HepG2 (cell line): Measurements from ENCODE around the gene BCL2L1. TPM values are rescaled to one million over a fixed set of nuclear protein-coding genes. Genes with fewer than 3 reads are reported as not detected.
A peak's percentile ranks its signal among the peaks of the same experiment; 100 is the strongest.

Experiments used
- BRF2 ChIP-seq: sonication (generic); formaldehyde crosslinking; IDR thresholded peaks from 2 replicates; pipeline ENCODE4 v1.8.1; 2022; ENCODE audit warnings: mild to moderate bottlenecking, missing genetic modification reagents
- GTF3A ChIP-seq: sonication (generic); formaldehyde crosslinking; conservative IDR thresholded peaks from 2 replicates; pipeline ENCODE4 v1.4.0; 2020; ENCODE audit warnings: mild to moderate bottlenecking, missing genetic modification reagents
- HIVEP1 ChIP-seq: sonication (generic); formaldehyde crosslinking; IDR thresholded peaks from 2 replicates; pipeline ENCODE4 v1.4.0; 2020; ENCODE audit warnings: mild to moderate bottlenecking, missing genetic modification reagents
- HNRNPLL ChIP-seq: fragments of 200-400 bp; formaldehyde crosslinking; IDR thresholded peaks from 2 replicates; pipeline ENCODE4 v1.6.1; 2017; ENCODE audit warnings: mild to moderate bottlenecking, low read depth, low read length; ENCODE audit not compliant: poor library complexity, severe bottlenecking
- JUNB ChIP-seq: sonication (generic); formaldehyde crosslinking; IDR thresholded peaks from 2 replicates; pipeline ENCODE4 v1.8.0; 2022; ENCODE audit warnings: missing genetic modification reagents, mild to moderate bottlenecking, borderline replicate concordance
- KDM5B ChIP-seq: sonication (generic); formaldehyde crosslinking; IDR thresholded peaks from 2 replicates; pipeline ENCODE4 v1.4.0; 2020; ENCODE audit warnings: missing genetic modification reagents, mild to moderate bottlenecking, borderline replicate concordance
- NFYC ChIP-seq: IDR thresholded peaks from 2 replicates; pipeline ENCODE4 v1.6.1; 2016; ENCODE audit warnings: missing genetic modification reagents, missing compliant biosample characterization
- PAF1 ChIP-seq: IDR thresholded peaks from 2 replicates; pipeline ENCODE4 v1.6.1; 2016; ENCODE audit warnings: missing genetic modification reagents, missing compliant biosample characterization
- RFX3 ChIP-seq: IDR thresholded peaks from 2 replicates; pipeline ENCODE4 v1.6.1; 2016; ENCODE audit warnings: missing biosample characterization, missing genetic modification reagents
- SKI ChIP-seq: fragments of 450-650 bp; IDR thresholded peaks from one replicate; pipeline ENCODE4 v1.6.1; 2018; ENCODE audit warnings: mild to moderate bottlenecking; ENCODE audit not compliant: partially characterized antibody
- SNAPC5 ChIP-seq: sonication (generic); formaldehyde crosslinking; IDR thresholded peaks from 2 replicates; pipeline ENCODE4 v1.8.1; 2023; ENCODE audit warnings: mild to moderate bottlenecking, missing genetic modification reagents, borderline replicate concordance
- SP2 ChIP-seq: sonication (generic); formaldehyde crosslinking; IDR thresholded peaks from 2 replicates; pipeline ENCODE4 v1.5.1; 2020; ENCODE audit warnings: mild to moderate bottlenecking, missing genetic modification reagents
- TBX2 ChIP-seq: sonication (generic); formaldehyde crosslinking; IDR thresholded peaks from 2 replicates; pipeline ENCODE4 v1.5.0; 2020; ENCODE audit warnings: missing genetic modification reagents, mild to moderate bottlenecking, borderline replicate concordance
- THYN1 ChIP-seq: sonication (generic); formaldehyde crosslinking; IDR thresholded peaks from 2 replicates; pipeline ENCODE4 v1.8.1; 2023; ENCODE audit warnings: low read depth, mild to moderate bottlenecking, moderate library complexity, missing genetic modification reagents, borderline replicate concordance
- ZFP91 ChIP-seq: sonication (generic); formaldehyde crosslinking; IDR thresholded peaks from 2 replicates; pipeline ENCODE4 v1.9.0; 2022; ENCODE audit warnings: missing genetic modification reagents, mild to moderate bottlenecking, borderline replicate concordance
- ZNF143 ChIP-seq: sonication (generic); formaldehyde crosslinking; IDR thresholded peaks from 2 replicates; pipeline ENCODE4 v1.4.0; 2020; ENCODE audit warnings: missing genetic modification reagents
- ZNF414 ChIP-seq: sonication (generic); formaldehyde crosslinking; IDR thresholded peaks from 2 replicates; pipeline ENCODE4 v1.5.0; 2020; ENCODE audit warnings: missing genetic modification reagents
- ZNF672 ChIP-seq: sonication (generic); formaldehyde crosslinking; IDR thresholded peaks from 2 replicates; pipeline ENCODE4 v1.8.1; 2022; ENCODE audit warnings: missing genetic modification reagents
- ZNF772 ChIP-seq: sonication (generic); formaldehyde crosslinking; IDR thresholded peaks from 2 replicates; pipeline ENCODE4 v1.5.0; 2020; ENCODE audit warnings: mild to moderate bottlenecking, missing genetic modification reagents
- polyA plus RNA-seq, 8 experiments: library from polyadenylated mRNA; depleted of rRNA in 3 of 8; stranded (reverse) in 7 of 8; unstranded in 1 of 8; fragments of >200 nt; fragmentation: Illumina TruSeq in 4 of 8; extraction: Trizol in 4 of 8; gene quantifications; 2 replicates each; pipeline versions ENCODE4 v1.2.1 to v1.2.3, GENCODE V29; 2011 to 2016; ENCODE audit warnings: low read depth in 4 of 8, missing spikeins in 1 of 8, mixed read lengths in 1 of 8; ENCODE audit not compliant: insufficient read depth in 1 of 8
- total RNA-seq, 5 experiments: library from RNA; depleted of rRNA; stranded (reverse); fragments of >200 nt; fragmentation: Illumina TruSeq; extraction: Trizol; gene quantifications; 2 replicates each; pipeline ENCODE4 v1.2.3, GENCODE V29; 2016; ENCODE audit warnings: low read depth in 1 of 5
- TF ChIP-seq, protein P1 (sequence below): sonication (generic); formaldehyde crosslinking; IDR thresholded peaks from 2 replicates; pipeline ENCODE4 v1.5.0; 2020; ENCODE audit warnings: missing genetic modification reagents
- TF ChIP-seq, protein P2 (sequence below): sonication (generic); formaldehyde crosslinking; IDR thresholded peaks from 2 replicates; pipeline ENCODE4 v1.8.1; 2022; ENCODE audit warnings: low read depth, mild to moderate bottlenecking, missing genetic modification reagents

Gene BCL2L1
- total and polyA plus RNA-seq, 2 of the 13 experiments (the other 11 are each of a cell fraction or from before 2014, with no cell fraction given) = 164 to 258 TPM

- 0 out of 2 replicates have a peak, but pooled peaks have one; percentile 74 for TF ChIP-seq THYN1 (CRISPR knock-in tag)
- TF ChIP-seq ZNF143 (CRISPR knock-in tag) = peak; percentile 69
- TF ChIP-seq SP2 = 0 out of 2 replicates have a peak, but pooled peaks have one; percentile 35
- no peak for TF ChIP-seq BRF2 (CRISPR knock-in tag)
- TF ChIP-seq ZNF772 (CRISPR knock-in tag) = peak; percentile 68; the same call in 1 of the 2 replicates
- peak; percentile 87 for TF ChIP-seq PAF1
- TF ChIP-seq ZNF414 (CRISPR knock-in tag) = peak; percentile 85; the same call in 1 of the 2 replicates
- TF ChIP-seq, protein P1, sequence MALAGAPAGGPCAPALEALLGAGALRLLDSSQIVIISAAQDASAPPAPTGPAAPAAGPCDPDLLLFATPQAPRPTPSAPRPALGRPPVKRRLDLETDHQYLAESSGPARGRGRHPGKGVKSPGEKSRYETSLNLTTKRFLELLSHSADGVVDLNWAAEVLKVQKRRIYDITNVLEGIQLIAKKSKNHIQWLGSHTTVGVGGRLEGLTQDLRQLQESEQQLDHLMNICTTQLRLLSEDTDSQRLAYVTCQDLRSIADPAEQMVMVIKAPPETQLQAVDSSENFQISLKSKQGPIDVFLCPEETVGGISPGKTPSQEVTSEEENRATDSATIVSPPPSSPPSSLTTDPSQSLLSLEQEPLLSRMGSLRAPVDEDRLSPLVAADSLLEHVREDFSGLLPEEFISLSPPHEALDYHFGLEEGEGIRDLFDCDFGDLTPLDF (CRISPR knock-in tag) = no peak
- no peak for TF ChIP-seq ZNF672 (CRISPR knock-in tag)
- TF ChIP-seq ZFP91 (CRISPR knock-in tag) = peak; percentile 89
- TF ChIP-seq TBX2 (CRISPR knock-in tag) = peak; percentile 88
- peak; percentile 67; the same call in 1 of the 2 replicates for TF ChIP-seq JUNB (CRISPR knock-in tag)
- TF ChIP-seq RFX3 = no peak
- TF ChIP-seq NFYC (CRISPR knock-in tag) = no peak; the same call in none of the 2 replicates
- TF ChIP-seq HIVEP1 (CRISPR knock-in tag) = peak; percentile 88
- 0 out of 2 replicates have a peak, but pooled peaks have one; percentile 43 for TF ChIP-seq GTF3A (CRISPR knock-in tag)
- peak; percentile 45 for TF ChIP-seq HNRNPLL
- TF ChIP-seq, protein P2, sequence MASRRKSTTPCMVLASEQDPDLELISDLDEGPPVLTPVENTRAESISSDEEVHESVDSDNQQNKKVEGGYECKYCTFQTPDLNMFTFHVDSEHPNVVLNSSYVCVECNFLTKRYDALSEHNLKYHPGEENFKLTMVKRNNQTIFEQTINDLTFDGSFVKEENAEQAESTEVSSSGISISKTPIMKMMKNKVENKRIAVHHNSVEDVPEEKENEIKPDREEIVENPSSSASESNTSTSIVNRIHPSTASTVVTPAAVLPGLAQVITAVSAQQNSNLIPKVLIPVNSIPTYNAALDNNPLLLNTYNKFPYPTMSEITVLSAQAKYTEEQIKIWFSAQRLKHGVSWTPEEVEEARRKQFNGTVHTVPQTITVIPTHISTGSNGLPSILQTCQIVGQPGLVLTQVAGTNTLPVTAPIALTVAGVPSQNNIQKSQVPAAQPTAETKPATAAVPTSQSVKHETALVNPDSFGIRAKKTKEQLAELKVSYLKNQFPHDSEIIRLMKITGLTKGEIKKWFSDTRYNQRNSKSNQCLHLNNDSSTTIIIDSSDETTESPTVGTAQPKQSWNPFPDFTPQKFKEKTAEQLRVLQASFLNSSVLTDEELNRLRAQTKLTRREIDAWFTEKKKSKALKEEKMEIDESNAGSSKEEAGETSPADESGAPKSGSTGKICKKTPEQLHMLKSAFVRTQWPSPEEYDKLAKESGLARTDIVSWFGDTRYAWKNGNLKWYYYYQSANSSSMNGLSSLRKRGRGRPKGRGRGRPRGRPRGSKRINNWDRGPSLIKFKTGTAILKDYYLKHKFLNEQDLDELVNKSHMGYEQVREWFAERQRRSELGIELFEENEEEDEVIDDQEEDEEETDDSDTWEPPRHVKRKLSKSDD (CRISPR knock-in tag) = no peak
- no peak; the same call in 1 of the 2 replicates for TF ChIP-seq SNAPC5 (CRISPR knock-in tag)
- peak; percentile 98 for TF ChIP-seq KDM5B (CRISPR knock-in tag)
- TF ChIP-seq SKI = no peak
These were observed 60.9 kb downstream of the BCL2L1 start (continued) for GRCh38 chr20:31661625-31662371.
